Caco-2 (cell line): ENCODE results near the gene RRBP1. TPM values are rescaled to one million over a fixed set of nuclear protein-coding genes. Genes with fewer than 3 reads are reported as not detected.

Experiments
- BruUV-seq: library from RNA; stranded (reverse); fragments of 400-500 nt; replicated peaks from 2 replicates; lab custom pipeline; 2021; lab: Mats Ljungman, UMichigan
- CTCF ChIA-PET: fragments of 300-600 bp; sonication (Branson Sonifier 250); formaldehyde crosslinking; loops from one replicate; lab custom pipeline; 2022; ENCODE audit warnings: antibody characterized with exemption; lab: Charles Lee
- POLR2A ChIA-PET: fragments of 300-600 bp; sonication (Branson Sonifier 250); formaldehyde crosslinking; loops from one replicate; lab custom pipeline; 2022; ENCODE audit warnings: antibody characterized with exemption; lab: Charles Lee
- DNase-seq, 2 experiments: peaks; one replicate each; pipeline versions ENCODE4 v3.0.0 to v3.0.0-alpha.2; 2020 to 2022
- H3K27me3 ChIP-seq: replicated peaks from 2 replicates; pipeline ENCODE4 v1.6.0; 2011; ENCODE audit warnings: low read length; ENCODE audit not compliant: control insufficient read depth, insufficient read depth
- H3K36me3 ChIP-seq: 2 replicates; pipeline ENCODE4 v1.5.1; 2011; ENCODE audit warnings: low read length; ENCODE audit not compliant: control insufficient read depth, insufficient read depth
- H3K4me1 ChIP-seq: fragments of 250-450 bp; sonication (Bioruptor Pico); 2 replicates; pipeline ENCODE4 v1.5.1; 2020; ENCODE audit warnings: mild to moderate bottlenecking
- H3K4me3 ChIP-seq: 2 replicates; pipeline ENCODE4 v1.5.1; 2011; ENCODE audit warnings: low read depth, mild to moderate bottlenecking, control low read depth, low read length
- H3K9me3 ChIP-seq: fragments of 250-450 bp; sonication (Bioruptor Pico); 2 replicates; pipeline ENCODE4 v1.5.1; 2020; ENCODE audit warnings: mild to moderate bottlenecking, moderate library complexity
- H3K27ac Mint-ChIP-seq: one replicate; pipeline ENCODE4 v1.8.0; 2022; ENCODE audit warnings: mixed read lengths; ENCODE audit not compliant: unreplicated experiment
- H3K27me3 Mint-ChIP-seq: one replicate; pipeline ENCODE4 v1.8.0; 2022; ENCODE audit warnings: mixed read lengths; ENCODE audit not compliant: insufficient read depth, unreplicated experiment
- H3K36me3 Mint-ChIP-seq: one replicate; pipeline ENCODE4 v1.8.0; 2022; ENCODE audit warnings: mild to moderate bottlenecking, mixed read lengths; ENCODE audit not compliant: insufficient read depth, unreplicated experiment
- H3K4me1 Mint-ChIP-seq: one replicate; pipeline ENCODE4 v1.8.0; 2022; ENCODE audit warnings: low read depth, mixed read lengths; ENCODE audit not compliant: unreplicated experiment
- H3K4me3 Mint-ChIP-seq: one replicate; pipeline ENCODE4 v1.8.0; 2022; ENCODE audit warnings: mild to moderate bottlenecking, moderate library complexity, mixed read lengths; ENCODE audit not compliant: unreplicated experiment
- H3K9me3 Mint-ChIP-seq: one replicate; pipeline ENCODE4 v1.8.0; 2022; ENCODE audit warnings: mixed read lengths; ENCODE audit not compliant: unreplicated experiment
- intact Hi-C: fragments of 100-400 bp; cut with micrococcal nuclease; formaldehyde crosslinking; loops from one replicate; pipeline ENCODE4 v1.10.0; 2022; ENCODE audit not compliant: unreplicated experiment
- total RNA-seq: library from RNA; stranded (reverse); gene quantifications from 2 replicates; pipeline ENCODE4 v1.2.3, GENCODE V29; 2022
- TF ChIP-seq, protein P1 (sequence below), 2 experiments: fragments of 200-600 bp in 1 of 2; IDR thresholded peaks; 1 replicate in 1 of 2; 2 replicates in 1 of 2; pipeline versions ENCODE4 v1.5.1 to v1.8.0; 2011 to 2022; ENCODE audit warnings: antibody characterized with exemption in 1 of 2, control low read depth in 1 of 2, inconsistent platforms in 1 of 2, low read depth in 1 of 2, low read length in 1 of 2, mild to moderate bottlenecking in 1 of 2, moderate library complexity in 1 of 2; ENCODE audit not compliant: insufficient read depth in 1 of 2, severe bottlenecking in 1 of 2, unreplicated experiment in 1 of 2

The RRBP1 gene
- total RNA-seq, 1 experiment from 2014 or later, result 758 TPM

DNA sequence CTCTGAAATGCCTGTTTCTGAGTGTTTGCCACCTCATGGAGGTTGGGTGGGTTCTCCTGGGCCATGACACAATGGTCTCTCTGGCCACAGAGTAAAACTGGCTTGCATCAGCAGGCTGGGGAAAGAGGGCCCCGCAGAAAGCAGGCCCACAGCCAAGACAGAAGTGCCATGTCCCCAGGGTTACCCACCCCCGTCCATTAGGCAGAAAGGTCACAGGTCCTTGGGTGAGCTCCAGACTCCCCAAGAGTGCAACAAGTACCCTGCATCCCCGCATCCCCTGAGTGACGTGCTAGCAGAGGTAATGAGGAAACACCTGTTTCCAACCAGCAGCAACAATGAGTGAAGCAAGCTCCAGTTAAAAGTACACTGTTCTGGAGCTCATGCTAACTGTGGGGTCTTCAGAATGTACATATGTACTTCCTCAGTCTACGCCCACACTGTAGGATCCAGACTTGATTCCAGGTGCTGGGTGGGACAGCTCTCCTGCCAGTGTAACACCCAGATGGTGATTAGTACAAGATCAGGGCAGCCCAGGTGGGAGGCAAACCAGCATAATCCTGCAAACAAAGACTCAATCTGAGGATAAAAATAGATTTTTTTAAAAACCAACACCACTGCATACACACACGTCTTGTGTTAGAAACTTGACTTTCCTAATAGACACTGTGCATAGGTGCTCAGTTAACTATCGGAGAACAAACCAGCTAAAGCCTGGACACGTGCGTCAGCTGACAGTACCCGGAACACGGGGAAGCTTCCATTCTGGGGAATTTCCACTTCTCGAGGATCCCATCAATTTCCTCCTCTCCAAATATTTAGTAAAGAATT, 31.5 kb downstream of the RRBP1 start:
- H3K36me3 Mint-ChIP-seq, result peaks cover 99% of the 10 kb centered on the region
- POLR2A ChIA-PET, result no interaction called here
- no peaks in the 10 kb centered on the region for H3K9me3 ChIP-seq
- H3K4me1 Mint-ChIP-seq, result peaks cover 18% of the 10 kb centered on the region
- no peaks in the 10 kb centered on the region for H3K27me3 ChIP-seq
- no TSS peak for BruUV-seq
- TF ChIP-seq, protein P1, sequence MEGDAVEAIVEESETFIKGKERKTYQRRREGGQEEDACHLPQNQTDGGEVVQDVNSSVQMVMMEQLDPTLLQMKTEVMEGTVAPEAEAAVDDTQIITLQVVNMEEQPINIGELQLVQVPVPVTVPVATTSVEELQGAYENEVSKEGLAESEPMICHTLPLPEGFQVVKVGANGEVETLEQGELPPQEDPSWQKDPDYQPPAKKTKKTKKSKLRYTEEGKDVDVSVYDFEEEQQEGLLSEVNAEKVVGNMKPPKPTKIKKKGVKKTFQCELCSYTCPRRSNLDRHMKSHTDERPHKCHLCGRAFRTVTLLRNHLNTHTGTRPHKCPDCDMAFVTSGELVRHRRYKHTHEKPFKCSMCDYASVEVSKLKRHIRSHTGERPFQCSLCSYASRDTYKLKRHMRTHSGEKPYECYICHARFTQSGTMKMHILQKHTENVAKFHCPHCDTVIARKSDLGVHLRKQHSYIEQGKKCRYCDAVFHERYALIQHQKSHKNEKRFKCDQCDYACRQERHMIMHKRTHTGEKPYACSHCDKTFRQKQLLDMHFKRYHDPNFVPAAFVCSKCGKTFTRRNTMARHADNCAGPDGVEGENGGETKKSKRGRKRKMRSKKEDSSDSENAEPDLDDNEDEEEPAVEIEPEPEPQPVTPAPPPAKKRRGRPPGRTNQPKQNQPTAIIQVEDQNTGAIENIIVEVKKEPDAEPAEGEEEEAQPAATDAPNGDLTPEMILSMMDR (IDR thresholded peaks at IDR 0.05; ENCODE audit: insufficient read depth in 1 of 2, low read depth in 1 of 2, low read length in 1 of 2, severe bottlenecking in 1 of 2, unreplicated experiment in 1 of 2), result no peak
- no peak overlapping the region for H3K4me3 ChIP-seq
- CTCF ChIA-PET, result interaction anchor here (1.3 kb wide), 1 partner anchor 288 kb away, joined by 5 read pairs; no protein-coding TSS in a partner anchor
- intact Hi-C loops, result no loop called here
- no peaks in the 10 kb centered on the region for H3K27me3 Mint-ChIP-seq
- no peak for DNase-seq
- 0 out of 2 replicates have a peak, but pooled peaks cover 8% of the 10 kb centered on the region for H3K4me1 ChIP-seq
- no peak overlapping the region for H3K4me3 Mint-ChIP-seq
- H3K9me3 Mint-ChIP-seq, result no peaks in the 10 kb centered on the region
- H3K36me3 ChIP-seq, result peaks cover 16% of the 10 kb centered on the region
- H3K27ac Mint-ChIP-seq, result no peak overlapping the region

DNA sequence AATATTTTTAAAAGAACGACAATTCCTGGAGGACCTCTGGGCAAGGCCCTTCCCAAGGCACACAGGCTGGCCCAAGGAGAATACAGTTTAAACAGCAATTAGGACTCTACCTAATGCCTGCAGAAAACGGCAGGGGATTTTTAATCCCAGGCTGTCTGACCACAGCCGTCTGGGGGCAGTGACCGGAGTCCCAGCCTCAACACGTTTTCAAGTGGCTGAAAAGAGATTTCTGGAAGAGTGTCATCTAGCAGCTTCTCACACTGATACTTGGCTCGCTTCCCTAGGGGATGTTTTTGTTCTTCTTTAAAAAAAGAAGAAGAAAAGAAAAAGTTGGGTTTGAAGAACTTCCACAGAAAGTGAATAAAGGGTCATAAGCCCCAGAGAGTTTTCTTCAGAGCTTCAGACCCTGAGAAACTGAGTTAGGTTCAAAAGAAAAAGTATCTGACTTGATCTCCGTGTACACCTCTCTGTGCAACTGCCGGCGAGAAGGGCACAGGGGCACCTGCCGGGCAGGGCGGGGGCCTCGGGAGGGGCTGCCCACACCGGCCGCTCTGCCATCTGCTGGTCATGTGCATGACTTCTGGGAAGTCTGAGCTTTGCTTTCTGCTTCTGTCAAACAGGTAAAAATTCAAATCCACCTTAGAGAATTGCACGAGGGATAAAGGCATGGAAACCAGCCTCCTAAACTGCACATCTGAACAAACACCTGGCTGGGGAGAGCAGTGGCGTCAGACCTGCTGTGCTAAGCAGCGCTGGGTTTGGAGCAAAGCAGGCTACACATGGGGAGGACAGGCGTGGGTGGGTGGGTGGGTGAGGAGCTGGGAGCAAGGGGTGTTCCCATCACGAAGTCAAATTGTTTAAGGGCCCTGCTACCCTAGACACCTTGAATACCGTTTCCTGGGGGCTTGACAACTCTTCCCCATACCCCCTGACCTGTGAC, 33.0 kb downstream of the RRBP1 start:
- H3K27me3 Mint-ChIP-seq, result no peaks in the 10 kb centered on the region
- CTCF ChIA-PET, result interaction anchor here (0.6 to 1.1 kb wide), 5 partner anchors 9 to 141 kb away, joined by 3 to 4 read pairs (median 3); partner anchors contain the start of gene DSTN
- H3K4me1 ChIP-seq, result 0 out of 2 replicates have a peak, but pooled peaks cover 5% of the 10 kb centered on the region

More for the DNA sequence above, 33.0 kb downstream of the RRBP1 start:
- H3K36me3 Mint-ChIP-seq, result peaks cover 99% of the 10 kb centered on the region
- no peaks in the 10 kb centered on the region for H3K9me3 ChIP-seq
- TF ChIP-seq, protein P1 (IDR thresholded peaks at IDR 0.05; ENCODE audit: insufficient read depth in 1 of 2, low read depth in 1 of 2, low read length in 1 of 2, severe bottlenecking in 1 of 2, unreplicated experiment in 1 of 2), result peak; percentile 52 to 53
- no peak overlapping the region for H3K4me3 Mint-ChIP-seq
- H3K4me3 ChIP-seq, result no peak overlapping the region
- BruUV-seq, result no TSS peak
- H3K9me3 Mint-ChIP-seq, result no peaks in the 10 kb centered on the region
- intact Hi-C loops, result no loop called here
- POLR2A ChIA-PET, result no interaction called here
- peaks cover 18% of the 10 kb centered on the region for H3K4me1 Mint-ChIP-seq
- DNase-seq, result peak; percentile 38 to 49
- no peaks in the 10 kb centered on the region for H3K27me3 ChIP-seq
- H3K36me3 ChIP-seq, result peaks cover 10% of the 10 kb centered on the region
- no peak overlapping the region for H3K27ac Mint-ChIP-seq
